Measurements from ENCODE around the gene APOE. TPM values are rescaled to one million over a fixed set of nuclear protein-coding genes. Genes with fewer than 3 reads are reported as not detected.

The APOE gene
- total RNA-seq, 1 donor = 1.6 TPM

DNA sequence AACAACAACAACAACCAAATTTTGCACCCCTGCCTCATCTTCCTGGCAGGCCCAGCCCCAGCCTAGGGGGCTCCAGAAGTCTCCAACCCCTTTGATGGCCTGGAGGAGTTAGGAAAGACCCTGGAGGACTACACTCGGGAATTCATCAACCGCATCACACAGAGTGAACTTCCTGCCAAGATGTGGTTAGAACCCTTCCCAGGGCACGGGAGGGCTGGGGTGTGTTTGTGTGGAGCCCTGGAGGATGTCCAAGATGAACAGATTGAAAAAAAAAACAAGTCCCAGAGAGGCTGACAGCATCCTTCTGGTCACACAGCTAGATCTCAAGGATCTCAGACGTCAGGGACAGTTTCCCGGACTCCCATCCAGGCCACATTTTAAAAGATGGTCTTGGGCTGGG lies 22.1 kb downstream of the APOE start:
- DNase-seq (ENCODE audit: low read depth) = peak; percentile 71
- TF ChIP-seq, protein P1, sequence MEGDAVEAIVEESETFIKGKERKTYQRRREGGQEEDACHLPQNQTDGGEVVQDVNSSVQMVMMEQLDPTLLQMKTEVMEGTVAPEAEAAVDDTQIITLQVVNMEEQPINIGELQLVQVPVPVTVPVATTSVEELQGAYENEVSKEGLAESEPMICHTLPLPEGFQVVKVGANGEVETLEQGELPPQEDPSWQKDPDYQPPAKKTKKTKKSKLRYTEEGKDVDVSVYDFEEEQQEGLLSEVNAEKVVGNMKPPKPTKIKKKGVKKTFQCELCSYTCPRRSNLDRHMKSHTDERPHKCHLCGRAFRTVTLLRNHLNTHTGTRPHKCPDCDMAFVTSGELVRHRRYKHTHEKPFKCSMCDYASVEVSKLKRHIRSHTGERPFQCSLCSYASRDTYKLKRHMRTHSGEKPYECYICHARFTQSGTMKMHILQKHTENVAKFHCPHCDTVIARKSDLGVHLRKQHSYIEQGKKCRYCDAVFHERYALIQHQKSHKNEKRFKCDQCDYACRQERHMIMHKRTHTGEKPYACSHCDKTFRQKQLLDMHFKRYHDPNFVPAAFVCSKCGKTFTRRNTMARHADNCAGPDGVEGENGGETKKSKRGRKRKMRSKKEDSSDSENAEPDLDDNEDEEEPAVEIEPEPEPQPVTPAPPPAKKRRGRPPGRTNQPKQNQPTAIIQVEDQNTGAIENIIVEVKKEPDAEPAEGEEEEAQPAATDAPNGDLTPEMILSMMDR (IDR thresholded peaks at IDR 0.05; ENCODE audit: insufficient read depth, low read length) = no peak
- H3K4me3 ChIP-seq (ENCODE audit: low read depth, low read length) = no peak overlapping the region

DNA sequence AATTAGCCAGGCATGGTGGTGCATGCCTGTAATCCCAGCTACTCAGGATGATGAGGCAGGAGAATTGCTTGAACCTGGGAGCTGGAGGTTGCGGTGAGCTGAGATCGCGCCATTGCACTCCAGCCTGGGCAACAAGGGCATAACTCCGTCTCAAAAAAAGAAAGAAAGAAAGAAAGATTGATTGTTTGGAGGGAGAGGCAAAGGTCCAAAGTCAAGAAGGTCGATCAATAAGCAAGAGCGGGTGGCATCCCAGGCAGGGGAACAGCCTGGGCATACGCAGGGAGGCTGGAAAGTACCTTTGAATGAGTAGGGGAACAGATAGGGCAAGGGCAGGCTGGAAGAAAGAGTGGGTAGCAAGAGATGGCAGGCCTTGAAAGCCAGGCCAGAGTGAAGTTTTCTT lies 24.5 kb downstream of the APOE start:
- DNase-seq (ENCODE audit: low read depth) = no peak
- TF ChIP-seq, protein P1 (IDR thresholded peaks at IDR 0.05; ENCODE audit: insufficient read depth, low read length) = no peak
- no peak overlapping the region for H3K4me3 ChIP-seq (ENCODE audit: low read depth, low read length)

DNA sequence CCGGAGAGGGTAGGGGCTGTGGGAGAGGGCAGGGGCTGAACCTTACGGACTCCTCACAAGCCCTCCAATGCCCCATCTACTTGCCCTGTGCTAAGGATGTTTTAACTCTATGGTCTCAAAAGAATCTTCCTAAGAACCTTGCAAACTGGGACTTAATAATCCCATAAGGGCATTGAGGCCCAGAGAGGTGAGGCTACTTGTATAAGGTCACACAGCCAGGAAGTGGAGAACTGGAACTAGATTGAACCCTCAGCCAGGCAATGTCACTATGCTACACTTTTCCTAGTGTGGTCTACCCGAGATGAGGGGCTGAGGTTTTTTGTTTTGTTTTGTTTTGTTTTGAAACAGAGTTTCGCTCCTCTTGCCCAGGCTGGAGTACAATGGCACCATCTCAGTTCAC lies 25.9 kb downstream of the APOE start:
- TF ChIP-seq, protein P1 (IDR thresholded peaks at IDR 0.05; ENCODE audit: insufficient read depth, low read length) = no peak
- H3K4me3 ChIP-seq (ENCODE audit: low read depth, low read length) = no peak overlapping the region
- no peak for DNase-seq (ENCODE audit: low read depth)

DNA sequence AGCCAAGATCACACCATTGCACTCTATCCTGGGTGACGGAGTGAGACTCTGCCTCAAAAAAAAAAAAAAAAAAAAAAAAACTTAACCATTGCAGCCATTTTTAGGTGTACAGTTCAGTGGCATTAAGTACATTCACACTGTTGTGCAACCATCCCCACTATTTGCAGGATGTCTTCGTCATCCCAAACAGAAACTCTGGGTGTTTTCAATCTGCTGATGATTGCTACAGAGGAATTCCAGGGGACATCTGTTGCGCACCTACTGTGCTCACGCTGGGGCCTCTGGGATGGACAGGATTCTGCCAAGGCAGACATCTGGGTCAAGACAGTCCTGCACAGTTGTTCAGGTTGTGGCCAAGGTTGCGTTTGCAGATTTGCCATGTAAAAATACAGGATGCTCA lies 34.1 kb downstream of the APOE start:
- DNase-seq (ENCODE audit: low read depth) = no peak
- no peak overlapping the region for H3K4me3 ChIP-seq (ENCODE audit: low read depth, low read length)
- TF ChIP-seq, protein P1 (IDR thresholded peaks at IDR 0.05; ENCODE audit: insufficient read depth, low read length) = no peak

DNA sequence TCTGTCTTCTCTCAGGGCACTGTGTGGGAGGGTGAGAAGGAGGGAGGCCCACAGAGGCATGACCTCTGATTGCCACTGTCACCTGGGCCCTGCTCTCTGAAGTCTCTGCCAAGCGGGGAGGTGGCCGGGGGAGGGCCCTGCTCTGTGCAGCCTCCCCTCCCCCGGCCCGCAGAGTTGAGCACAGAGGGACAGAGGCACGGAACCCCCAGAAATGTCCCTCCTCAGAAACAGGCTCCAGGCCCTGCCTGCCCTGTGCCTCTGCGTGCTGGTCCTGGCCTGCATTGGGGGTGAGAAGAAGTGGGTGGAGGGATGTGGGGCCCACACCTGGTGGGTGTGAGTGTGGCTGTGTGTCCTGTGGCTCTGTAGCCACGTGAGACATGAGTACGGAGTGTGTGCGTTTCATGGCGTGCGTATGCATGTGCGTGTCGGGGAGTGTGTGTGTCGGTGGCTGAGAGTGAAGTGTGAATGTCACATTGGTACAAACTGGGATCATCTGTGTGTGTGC lies 36.5 kb downstream of the APOE start, which contains the start of gene APOC4:
APOC4 (plus strand) TSS at position 171 of the 505 bp plus-strand sequence; CDS start at position 212, 41 bp downstream.
- no peak within 1 kb of the TSS for H3K4me3 ChIP-seq (ENCODE audit: low read depth, low read length)
- TF ChIP-seq, protein P1 (IDR thresholded peaks at IDR 0.05; ENCODE audit: insufficient read depth, low read length) = no peak
- no peak for DNase-seq (ENCODE audit: low read depth)

DNA sequence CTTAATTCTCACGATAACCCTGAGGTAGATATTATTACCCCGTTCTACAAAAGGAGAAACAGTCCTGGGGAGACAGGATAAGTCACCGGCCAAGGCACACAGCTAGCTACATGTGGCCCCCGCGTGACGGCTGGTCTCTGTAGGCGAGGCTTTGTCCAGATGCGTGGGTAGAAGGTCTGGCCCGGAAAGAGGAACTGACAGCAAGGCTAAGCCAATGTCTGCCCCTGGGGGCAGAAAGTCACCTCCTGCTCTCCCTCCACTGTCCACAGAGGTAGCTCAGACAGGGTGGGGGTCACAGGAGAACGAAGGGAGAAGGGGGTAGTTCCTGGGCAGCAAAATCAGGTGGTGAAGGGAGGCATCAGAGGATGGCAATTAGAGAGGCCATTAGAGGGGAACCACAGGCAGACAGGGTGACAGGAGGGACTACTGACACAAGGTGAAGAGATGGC lies 38.2 kb downstream of the APOE start:
- no peak overlapping the region for H3K4me3 ChIP-seq (ENCODE audit: low read depth, low read length)
- DNase-seq (ENCODE audit: low read depth) = no peak
- TF ChIP-seq, protein P1 (IDR thresholded peaks at IDR 0.05; ENCODE audit: insufficient read depth, low read length) = no peak

DNA sequence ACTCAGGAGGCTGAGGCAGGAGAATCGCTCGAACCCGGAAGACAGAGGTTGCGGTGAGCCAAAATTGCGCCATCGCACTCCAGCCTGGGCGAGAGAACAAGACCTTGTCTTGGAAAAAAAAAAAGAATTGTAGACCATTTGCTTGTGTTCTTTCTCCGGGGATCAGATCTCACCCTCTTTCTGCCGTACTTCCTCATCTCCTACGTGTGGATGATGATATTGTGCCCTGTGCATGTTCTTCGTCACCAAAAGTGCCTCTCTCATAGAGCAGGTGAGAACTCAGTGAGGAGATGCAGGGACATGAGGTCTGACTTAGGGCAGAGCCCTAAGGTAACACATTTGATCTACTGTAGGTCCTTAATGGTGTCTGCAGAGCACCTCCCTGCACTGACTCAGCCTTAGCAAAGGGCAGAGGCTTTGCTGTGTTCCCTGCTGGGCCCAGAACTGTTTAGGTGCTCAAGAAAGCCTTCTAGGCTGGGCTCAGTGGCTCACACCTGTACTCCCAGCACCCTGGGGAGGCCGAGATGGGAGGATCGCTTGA lies 41.5 kb downstream of the APOE start:
- H3K4me3 ChIP-seq (ENCODE audit: low read depth, low read length) = no peak overlapping the region
- TF ChIP-seq, protein P1 (IDR thresholded peaks at IDR 0.05; ENCODE audit: insufficient read depth, low read length) = no peak
- DNase-seq (ENCODE audit: low read depth) = no peak
